ENCODE results near the gene SLC23A1.
"Not testable (repeated sequence)": the region's sequence is repeated elsewhere in the genome, so short reads cannot be mapped to it uniquely, and the experiment has no call there.

Gene SLC23A1

GRCh38 chr5:139368613-139369012 is 14.5 kb downstream of the SLC23A1 start:
- DNase-seq, result no peak

GRCh38 chr5:139364466-139364865 is 18.6 kb downstream of the SLC23A1 start:
- DNase-seq, result no peak

- no peak for DNase-seq
These were observed 19.2 kb downstream of the SLC23A1 start for GRCh38 chr5:139363937-139364336.

- no peak for DNase-seq
These were observed 21.2 kb downstream of the SLC23A1 start for GRCh38 chr5:139361835-139362429.

DNA sequence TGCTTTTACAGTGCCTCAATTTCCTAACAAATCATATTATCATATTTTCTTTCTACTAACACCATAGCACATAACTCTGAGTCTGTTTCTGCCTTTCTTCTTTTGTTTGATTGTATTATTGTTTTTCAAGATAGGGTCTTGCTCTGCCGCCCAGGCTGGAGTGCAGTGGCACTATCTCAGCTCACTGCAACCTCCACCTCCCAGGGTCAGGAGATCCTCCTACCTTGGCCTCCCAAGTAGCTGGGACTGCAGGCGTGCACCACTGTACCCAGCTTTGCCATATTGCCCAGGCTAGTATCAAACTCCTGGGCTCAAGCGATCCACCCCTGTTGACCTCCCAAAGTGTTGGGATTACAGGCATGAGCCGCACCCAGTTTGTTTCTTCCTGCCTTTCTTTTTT is 22.7 kb downstream of the SLC23A1 start:
- DNase-seq, result no peak

GRCh38 chr5:139358064-139358463 is 25.0 kb downstream of the SLC23A1 start:
- DNase-seq, result no peak

DNA sequence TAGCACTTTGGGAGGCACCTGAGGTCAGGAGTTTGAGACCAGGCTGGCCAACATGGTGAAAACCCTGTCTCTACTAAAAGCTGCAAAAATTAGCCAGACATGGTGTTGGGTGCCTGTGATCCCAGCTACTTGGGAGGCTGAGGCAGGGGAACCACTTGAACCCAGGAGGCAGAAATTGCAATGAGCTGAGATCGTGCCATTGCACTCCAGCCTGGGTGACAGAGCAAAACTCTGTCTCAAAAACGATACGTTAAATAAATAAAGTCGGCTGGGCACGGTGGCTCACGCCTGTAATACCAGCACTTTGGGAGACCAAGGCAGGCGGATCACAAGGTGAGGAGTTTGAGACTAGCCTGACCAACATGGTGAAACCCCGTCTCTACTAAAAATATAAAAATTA is 27.2 kb downstream of the SLC23A1 start:
- DNase-seq, result not testable (repeated sequence)

DNA sequence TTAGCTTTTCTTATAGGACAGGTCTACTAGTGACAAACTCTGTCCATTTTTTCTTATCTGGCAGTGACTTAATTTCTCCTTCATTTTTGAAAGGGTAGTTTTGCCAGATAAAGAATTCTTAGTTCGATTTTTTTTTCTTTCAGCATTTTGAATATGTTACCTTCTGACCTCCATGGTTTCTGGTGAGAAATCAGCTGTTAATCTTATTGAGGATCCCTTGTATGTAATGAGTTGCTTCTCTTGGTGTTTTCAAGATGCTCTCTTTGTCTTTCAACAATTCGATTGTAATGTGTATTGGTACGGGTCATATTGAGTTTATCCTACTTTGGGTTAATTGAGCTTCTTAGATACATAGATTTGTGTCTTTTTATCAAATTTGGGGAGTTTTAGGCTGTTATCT is 28.9 kb downstream of the SLC23A1 start:
- DNase-seq, result no peak

DNA sequence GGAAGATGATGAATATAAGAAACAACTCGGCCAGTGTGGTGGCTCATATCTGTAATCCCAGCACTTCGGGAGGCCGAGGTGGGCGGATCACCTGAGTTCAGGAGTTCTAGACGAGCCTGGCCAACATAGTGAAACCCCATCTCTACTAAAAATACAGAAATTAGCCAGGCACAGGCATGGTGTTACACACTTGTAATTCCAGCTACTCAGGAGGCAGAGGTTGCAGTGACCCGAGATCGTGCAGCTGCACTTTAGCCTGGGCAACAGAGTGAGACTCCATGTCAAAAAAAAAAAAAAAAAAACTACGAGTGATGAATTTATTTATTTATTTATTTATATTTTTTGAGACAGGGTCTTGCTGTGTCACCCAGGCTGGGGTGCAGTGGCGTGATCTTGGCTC is 35.2 kb downstream of the SLC23A1 start:
- DNase-seq, result not testable (repeated sequence)

DNA sequence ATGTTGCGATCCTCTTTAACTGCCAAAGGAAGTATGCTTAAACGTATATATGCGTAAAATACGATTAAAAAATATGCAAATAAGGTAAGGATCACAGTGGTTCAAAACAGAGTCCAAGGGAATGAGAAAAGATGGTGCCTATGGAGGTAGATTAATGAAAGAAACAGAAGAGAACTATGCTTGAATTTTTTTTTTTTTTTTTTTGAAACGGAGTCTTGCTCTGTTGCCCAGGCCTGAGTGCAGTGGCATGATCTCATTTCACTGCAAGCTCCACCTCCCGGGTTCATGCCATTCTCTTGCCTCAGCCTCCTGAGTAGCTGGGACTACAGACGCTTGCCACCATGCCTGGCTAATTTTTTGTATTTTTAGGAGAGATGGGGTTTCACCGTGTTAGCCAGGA is 37.7 kb downstream of the SLC23A1 start:
- DNase-seq, result not testable (repeated sequence)

DNA sequence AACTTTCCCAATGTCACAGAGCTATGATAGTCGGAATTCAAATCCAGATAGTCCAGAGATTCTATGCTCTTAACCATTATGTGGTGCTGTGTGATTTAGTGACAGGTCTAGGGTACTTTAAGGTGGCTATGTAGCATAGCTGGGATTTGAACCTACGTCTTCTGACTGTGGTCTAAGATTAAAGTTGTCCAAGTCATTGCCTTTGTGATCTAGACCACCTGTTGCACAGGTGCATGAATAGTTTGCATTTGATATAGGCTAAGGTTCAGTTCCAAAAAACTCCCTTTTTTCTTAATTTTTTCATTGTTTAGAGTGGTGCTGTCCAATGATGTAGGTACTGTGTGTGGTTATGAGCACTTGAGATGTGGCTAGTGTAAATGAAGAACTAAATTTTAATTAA is 38.9 kb downstream of the SLC23A1 start:
- DNase-seq, result no peak

GRCh38 chr5:139343476-139343875 is 39.6 kb downstream of the SLC23A1 start:
- no peak for DNase-seq

GRCh38 chr5:139342423-139342723 is 40.7 kb downstream of the SLC23A1 start:
- peak in 1 of 2 experiments; percentile 73 for DNase-seq

DNA sequence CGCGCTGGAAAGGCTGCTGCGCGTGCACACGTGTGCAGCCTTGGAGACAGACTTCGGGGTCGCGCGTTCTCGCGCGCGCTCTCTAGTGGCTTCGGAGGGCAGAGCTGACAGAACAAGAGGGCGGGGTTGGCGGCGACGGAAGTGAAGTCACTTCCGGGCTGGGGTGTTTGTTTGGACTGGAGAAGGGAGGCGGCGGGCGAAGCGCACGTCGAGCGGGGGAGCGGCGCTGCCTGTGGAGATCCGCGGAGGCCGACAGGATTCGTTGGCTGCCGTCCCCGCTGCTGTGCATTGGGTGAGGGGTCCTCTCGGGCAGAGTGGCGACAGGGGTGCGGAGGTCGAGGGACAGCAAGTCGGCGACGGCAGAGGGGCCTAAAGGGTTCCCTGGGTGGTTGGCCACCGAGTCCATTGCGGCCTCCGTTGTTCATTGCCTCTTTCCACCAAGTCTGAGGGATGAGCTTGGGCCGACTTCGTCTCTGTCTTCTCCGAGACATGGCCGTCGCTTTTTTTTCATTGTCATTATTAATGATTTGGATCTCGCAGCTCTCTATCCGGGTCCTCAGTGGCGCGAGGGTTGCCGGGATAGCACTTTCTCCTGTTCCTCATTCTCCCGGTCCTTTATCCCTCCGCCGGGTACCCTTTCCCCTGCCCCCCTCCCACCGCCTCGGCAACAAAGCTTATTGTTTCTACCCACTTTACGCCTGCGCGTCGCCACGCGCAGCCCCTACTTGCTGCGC is 41.2 kb downstream of the SLC23A1 start, which contains the start of gene PAIP2:
TSS of gene PAIP2 (plus strand) at position 166 of the 734 bp plus-strand sequence. CDS start 21,931 bp downstream, outside the sequence.
- DNase-seq, result peak; percentile 94 to 97

DNA sequence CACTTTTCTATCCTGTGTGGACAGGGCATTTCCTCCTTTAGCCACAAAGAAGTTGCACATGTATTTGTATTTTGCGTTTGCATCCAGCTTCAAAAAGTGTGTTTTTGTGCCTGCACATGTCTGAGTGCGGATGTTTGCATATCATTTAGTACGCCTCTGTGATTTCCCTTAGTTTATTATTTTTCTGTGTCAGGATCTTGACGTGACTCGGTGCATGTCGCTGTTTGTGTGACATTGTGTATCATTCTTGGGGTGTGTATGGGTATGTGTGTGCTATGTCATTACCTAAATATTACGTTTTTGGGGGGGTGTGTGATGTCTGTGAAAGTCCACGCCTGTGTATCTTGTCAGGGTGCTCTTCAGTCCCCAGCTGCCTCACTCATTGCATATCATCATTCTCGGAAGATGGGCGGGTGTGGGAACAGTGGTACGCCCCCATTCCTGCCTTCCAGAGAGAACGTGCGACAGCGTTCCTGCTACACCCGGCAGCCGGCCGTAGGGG is 41.9 kb downstream of the SLC23A1 start:
- no peak for DNase-seq

- no peak for DNase-seq
These were observed 43.0 kb downstream of the SLC23A1 start for GRCh38 chr5:139340051-139340450.

- no peak for DNase-seq
These were observed 47.3 kb downstream of the SLC23A1 start for GRCh38 chr5:139335811-139336210.

Data from stimulated activated CD4-positive, alpha-beta T cell treated with anti-CD3 and anti-CD28 coated beads, Interleukin-4, amount 100 ng/mL, for 4 hours (primary cell).